Measurements from ENCODE around the gene RPL27.
"Not testable (repeated sequence)": the region's sequence is repeated elsewhere in the genome, so short reads cannot be mapped to it uniquely, and the experiment has no call there.

The RPL27 gene

DNA sequence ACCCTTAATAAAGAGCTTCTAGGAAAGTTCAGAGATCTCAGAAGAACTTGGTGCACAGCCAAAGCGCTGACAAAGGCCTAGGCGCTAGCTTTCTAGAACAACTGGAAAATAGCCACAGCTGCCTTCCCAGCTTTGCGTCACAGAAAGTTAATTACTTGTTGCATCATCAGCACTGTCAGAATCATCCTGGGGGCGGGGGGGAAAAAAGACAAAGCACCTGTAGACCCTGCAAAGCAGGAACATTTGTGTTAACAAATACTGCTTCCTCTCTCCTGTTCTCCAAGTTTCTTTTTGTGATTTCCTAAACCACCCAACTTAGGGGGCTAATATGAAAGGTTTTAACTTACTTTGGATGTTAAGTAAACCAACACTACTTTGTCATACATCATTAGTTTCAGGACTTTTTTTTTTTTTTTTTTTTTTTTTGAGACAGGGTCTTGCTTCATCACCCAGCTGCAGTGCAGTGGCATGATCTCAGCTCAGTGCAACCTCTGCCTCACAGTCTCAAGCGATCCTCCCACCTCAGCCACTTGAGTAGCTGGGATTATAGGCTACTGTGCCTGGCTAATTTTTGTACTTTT lies 29.1 kb upstream of the RPL27 start:
- ChIA-PET CTCF (interaction anchor here (0.6 to 1.6 kb wide), 3 partner anchors 11 to 126 kb away, joined by 3 to 4 read pairs (median 4); partner anchors contain the start of gene PTGES3L), POLR2A (interaction anchor here (0.7 kb wide), 1 partner anchor 28 kb away, joined by 3 read pairs; no protein-coding TSS in a partner anchor)
- Histone ChIP-seq H3K9me3 (ENCODE audit: control extremely low read depth in 1 of 5, control insufficient read depth in 4 of 5, insufficient read depth in 2 of 5, low read depth in 1 of 5, low read length in 4 of 5) (no peaks in the 10 kb centered on the region), H3K4me3 (ENCODE audit: control insufficient read depth in 1 of 7, extremely low read depth in 1 of 7, insufficient read depth in 4 of 7, low read depth in 2 of 7, low read length in 6 of 7) (no peak overlapping the region), H3K4me1 (ENCODE audit: control extremely low read depth in 1 of 4, control insufficient read depth in 4 of 4, insufficient read depth in 4 of 4, low read length in 3 of 4) (peaks cover 0 to 3% (median 1%) of the 10 kb centered on the region in 4 experiments), H3K27ac (ENCODE audit: insufficient read depth in 1 of 2, low read depth in 1 of 2, low read length in 2 of 2, poor library complexity in 1 of 2, severe bottlenecking in 2 of 2) (no peak overlapping the region), H3K36me3 (ENCODE audit: control insufficient read depth in 4 of 4, insufficient read depth in 4 of 4, low read length in 3 of 4) (no peaks in the 10 kb centered on the region), H3K27me3 (replicated peaks in 2 of 5; ENCODE audit: control insufficient read depth in 4 of 5, insufficient read depth in 5 of 5, low read length in 4 of 5) (no peaks in the 10 kb centered on the region)
- 94% methylated on average over 4 of the region's 5 CpGs for WGBS (ENCODE audit: insufficient coverage)
- DNase-seq: peak in 2 of 3 donors; percentile 6 to 18

DNA sequence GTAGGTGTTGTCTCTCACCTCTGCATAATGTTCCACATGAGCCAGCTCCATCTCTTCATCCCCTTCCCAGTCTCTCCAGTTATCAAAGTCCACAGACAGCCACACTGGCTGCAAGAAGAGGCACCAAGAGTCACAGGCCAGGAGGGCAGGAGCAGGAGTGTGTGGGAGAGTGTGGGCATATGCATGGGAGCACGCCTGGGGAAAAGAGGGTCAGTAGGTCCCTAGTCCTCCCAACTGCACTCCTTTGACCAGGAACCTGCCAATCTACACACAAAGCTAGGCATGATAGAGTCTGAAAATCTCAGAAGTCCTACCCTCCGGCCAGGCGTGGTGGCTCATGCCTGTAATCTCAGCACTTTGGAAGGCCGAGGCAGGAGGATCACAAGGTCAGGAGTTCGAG lies 26.6 kb upstream of the RPL27 start:
- CTCF ChIA-PET: no interaction called here
- 94% methylated on average over 3 of the region's 5 CpGs for WGBS (ENCODE audit: insufficient coverage)
- no peak for DNase-seq
- Histone ChIP-seq H3K27me3 (replicated peaks in 2 of 5; ENCODE audit: control insufficient read depth in 4 of 5, insufficient read depth in 5 of 5, low read length in 4 of 5) (no peaks in the 10 kb centered on the region), H3K36me3 (ENCODE audit: control insufficient read depth in 4 of 4, insufficient read depth in 4 of 4, low read length in 3 of 4) (no peaks in the 10 kb centered on the region), H3K4me1 (ENCODE audit: control extremely low read depth in 1 of 4, control insufficient read depth in 4 of 4, insufficient read depth in 4 of 4, low read length in 3 of 4) (no peaks in the 10 kb centered on the region), H3K9me3 (ENCODE audit: control extremely low read depth in 1 of 5, control insufficient read depth in 4 of 5, insufficient read depth in 2 of 5, low read depth in 1 of 5, low read length in 4 of 5) (no peaks in the 10 kb centered on the region), H3K27ac (ENCODE audit: insufficient read depth in 1 of 2, low read depth in 1 of 2, low read length in 2 of 2, poor library complexity in 1 of 2, severe bottlenecking in 2 of 2) (no peak overlapping the region), H3K4me3 (ENCODE audit: control insufficient read depth in 1 of 7, extremely low read depth in 1 of 7, insufficient read depth in 4 of 7, low read depth in 2 of 7, low read length in 6 of 7) (no peak overlapping the region)
- POLR2A ChIA-PET: no interaction called here

DNA sequence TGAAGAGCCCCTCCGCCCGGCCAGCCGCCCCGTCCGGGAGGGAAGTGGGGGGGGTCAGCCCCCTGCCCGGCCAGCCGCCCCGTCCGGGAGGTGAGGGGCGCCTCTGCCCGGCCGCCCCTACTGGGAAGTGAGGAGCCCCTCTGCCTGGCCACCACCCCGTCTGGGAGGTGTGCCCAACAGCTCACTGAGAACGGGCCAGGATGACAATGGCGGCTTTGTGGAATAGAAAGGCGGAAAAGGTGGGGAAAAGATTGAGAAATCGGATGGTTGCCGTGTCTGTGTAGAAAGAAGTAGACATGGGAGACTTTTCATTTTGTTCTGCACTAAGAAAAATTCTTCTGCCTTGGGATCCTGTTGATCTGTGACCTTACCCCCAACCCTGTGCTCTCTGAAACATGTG lies 24.9 kb upstream of the RPL27 start:
- H3K36me3 ChIP-seq (ENCODE audit: control insufficient read depth in 4 of 4, insufficient read depth in 4 of 4, low read length in 3 of 4); DNase-seq; H3K27me3 ChIP-seq (replicated peaks in 2 of 5; ENCODE audit: control insufficient read depth in 4 of 5, insufficient read depth in 5 of 5, low read length in 4 of 5); H3K27ac ChIP-seq (ENCODE audit: insufficient read depth in 1 of 2, low read depth in 1 of 2, low read length in 2 of 2, poor library complexity in 1 of 2, severe bottlenecking in 2 of 2); H3K9me3 ChIP-seq (ENCODE audit: control extremely low read depth in 1 of 5, control insufficient read depth in 4 of 5, insufficient read depth in 2 of 5, low read depth in 1 of 5, low read length in 4 of 5); CTCF ChIA-PET; H3K4me1 ChIP-seq (ENCODE audit: control extremely low read depth in 1 of 4, control insufficient read depth in 4 of 4, insufficient read depth in 4 of 4, low read length in 3 of 4); H3K4me3 ChIP-seq (ENCODE audit: control insufficient read depth in 1 of 7, extremely low read depth in 1 of 7, insufficient read depth in 4 of 7, low read depth in 2 of 7, low read length in 6 of 7); POLR2A ChIA-PET: not testable (repeated sequence)
- WGBS (ENCODE audit: insufficient coverage): no CpG with 5 or more reads among the region's 18 CpGs

DNA sequence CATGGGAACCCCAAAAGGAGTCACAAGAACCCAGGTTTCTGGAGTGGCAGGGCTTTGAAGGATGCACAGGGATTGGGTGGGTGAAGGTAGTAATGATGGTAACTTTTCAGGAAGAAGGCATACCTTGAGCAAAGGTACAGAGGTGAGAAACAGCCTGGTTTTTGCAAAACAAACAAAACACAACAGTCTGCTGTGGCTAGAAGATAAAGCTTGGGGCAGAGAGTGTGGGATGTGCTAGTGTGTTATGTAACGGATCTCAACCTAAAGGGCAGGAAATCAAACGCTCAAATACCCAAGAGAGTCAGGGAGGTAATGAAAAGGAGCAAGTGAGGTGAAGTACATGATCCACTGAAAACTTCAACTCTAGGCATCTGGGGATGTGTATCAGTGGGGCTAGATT lies 23.0 kb upstream of the RPL27 start:
- H3K4me1 ChIP-seq (ENCODE audit: control extremely low read depth in 1 of 4, control insufficient read depth in 4 of 4, insufficient read depth in 4 of 4, low read length in 3 of 4): peaks cover 0 to 11% (median 10%) of the 10 kb centered on the region in 4 experiments
- no peak overlapping the region for H3K27ac ChIP-seq (ENCODE audit: insufficient read depth in 1 of 2, low read depth in 1 of 2, low read length in 2 of 2, poor library complexity in 1 of 2, severe bottlenecking in 2 of 2)
- no peaks in the 10 kb centered on the region for H3K9me3 ChIP-seq (ENCODE audit: control extremely low read depth in 1 of 5, control insufficient read depth in 4 of 5, insufficient read depth in 2 of 5, low read depth in 1 of 5, low read length in 4 of 5)
- WGBS (ENCODE audit: insufficient coverage): 57% methylated on average over 2 of the region's 2 CpGs
- POLR2A ChIA-PET: no interaction called here
- CTCF ChIA-PET: interaction anchor here (1.6 kb wide), 1 partner anchor 11 kb away, joined by 3 read pairs; the partner anchor contains the start of gene AARSD1
- peak in 1 of 3 donors; percentile 48 for DNase-seq
- no peaks in the 10 kb centered on the region for H3K36me3 ChIP-seq (ENCODE audit: control insufficient read depth in 4 of 4, insufficient read depth in 4 of 4, low read length in 3 of 4)
- H3K4me3 ChIP-seq (ENCODE audit: control insufficient read depth in 1 of 7, extremely low read depth in 1 of 7, insufficient read depth in 4 of 7, low read depth in 2 of 7, low read length in 6 of 7): no peak overlapping the region
- H3K27me3 ChIP-seq (replicated peaks in 2 of 5; ENCODE audit: control insufficient read depth in 4 of 5, insufficient read depth in 5 of 5, low read length in 4 of 5): no peaks in the 10 kb centered on the region

DNA sequence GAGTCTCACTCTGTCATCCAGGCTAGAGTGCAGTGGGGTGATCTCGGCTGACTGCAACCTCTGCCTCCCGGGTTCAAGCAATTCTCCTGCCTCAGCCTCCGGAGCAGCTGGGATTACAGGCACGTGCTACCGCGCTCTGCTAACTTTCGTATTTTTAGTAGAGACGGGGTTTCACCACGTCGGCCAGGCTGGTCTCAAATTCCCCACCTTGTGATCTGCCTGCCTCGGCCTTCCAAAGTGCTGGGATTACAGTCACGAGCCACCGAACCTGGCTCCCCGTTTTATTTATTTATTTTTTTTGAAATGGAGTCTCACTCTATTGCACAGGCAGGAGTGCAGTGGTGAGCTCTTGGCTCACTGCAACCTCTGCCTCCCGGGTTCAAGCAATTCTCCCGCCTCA lies 22.5 kb upstream of the RPL27 start:
- H3K9me3 ChIP-seq (ENCODE audit: control extremely low read depth in 1 of 5, control insufficient read depth in 4 of 5, insufficient read depth in 2 of 5, low read depth in 1 of 5, low read length in 4 of 5); POLR2A ChIA-PET; H3K36me3 ChIP-seq (ENCODE audit: control insufficient read depth in 4 of 4, insufficient read depth in 4 of 4, low read length in 3 of 4); H3K27ac ChIP-seq (ENCODE audit: insufficient read depth in 1 of 2, low read depth in 1 of 2, low read length in 2 of 2, poor library complexity in 1 of 2, severe bottlenecking in 2 of 2); H3K27me3 ChIP-seq (replicated peaks in 2 of 5; ENCODE audit: control insufficient read depth in 4 of 5, insufficient read depth in 5 of 5, low read length in 4 of 5); DNase-seq; H3K4me3 ChIP-seq (ENCODE audit: control insufficient read depth in 1 of 7, extremely low read depth in 1 of 7, insufficient read depth in 4 of 7, low read depth in 2 of 7, low read length in 6 of 7): not testable (repeated sequence)
- H3K4me1 ChIP-seq (ENCODE audit: control extremely low read depth in 1 of 4, control insufficient read depth in 4 of 4, insufficient read depth in 4 of 4, low read length in 3 of 4): peaks cover 0 to 11% (median 11%) of the 10 kb centered on the region in 4 experiments
- 96% methylated on average over 14 of the region's 16 CpGs for WGBS (ENCODE audit: insufficient coverage)
- CTCF ChIA-PET: interaction anchor here (0.6 to 1.6 kb wide), 2 partner anchors 11 to 99 kb away, joined by 3 read pairs; partner anchors contain the start of gene AARSD1

DNA sequence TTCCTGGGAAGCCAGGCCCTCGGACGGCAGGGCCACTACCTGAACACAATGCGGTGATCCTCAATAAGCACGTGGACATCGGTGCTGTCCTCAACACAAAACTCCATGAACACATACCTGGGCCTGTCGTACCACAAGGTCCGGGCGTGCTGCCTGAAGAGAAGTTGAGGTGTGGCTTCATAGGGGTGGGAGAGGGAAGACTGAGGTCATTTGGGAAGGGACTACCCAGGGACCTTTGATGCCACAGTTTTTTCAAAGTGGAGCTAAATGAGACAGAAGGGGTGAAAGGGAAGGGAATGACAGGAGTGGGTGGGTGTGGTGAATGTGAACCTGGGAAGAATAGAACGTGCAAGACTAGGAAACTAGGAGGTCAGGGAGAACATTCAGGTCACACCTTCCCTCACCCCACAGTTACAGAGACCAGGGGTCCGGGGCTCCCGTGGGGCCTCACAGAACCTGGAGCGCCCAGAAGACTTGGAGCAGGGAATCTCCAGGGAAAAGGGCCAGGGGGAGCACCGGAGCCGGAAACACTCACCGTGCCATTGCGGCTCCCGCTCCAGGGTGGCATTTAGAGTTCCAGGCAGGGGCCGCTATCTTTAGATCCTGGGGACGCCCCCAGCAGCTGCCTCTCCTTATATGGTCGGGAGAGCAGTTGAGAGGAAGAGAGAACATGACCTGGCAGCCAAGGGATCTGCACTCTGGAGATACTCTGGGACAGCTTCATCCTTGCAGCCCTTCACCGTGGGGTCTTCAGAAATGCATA lies 18.5 kb upstream of the RPL27 start, which contains the start of gene PTGES3L:
Gene PTGES3L (minus strand): TSS at position 570 of the 763 bp plus-strand sequence. CDS start 27 bp downstream, at position 543.
- peaks cover 0 to 2% (median under 1%) of the 10 kb centered on the region in 4 experiments for H3K36me3 ChIP-seq (ENCODE audit: control insufficient read depth in 4 of 4, insufficient read depth in 4 of 4, low read length in 3 of 4)
- H3K9me3 ChIP-seq (ENCODE audit: control extremely low read depth in 1 of 5, control insufficient read depth in 4 of 5, insufficient read depth in 2 of 5, low read depth in 1 of 5, low read length in 4 of 5): no peaks in the 10 kb centered on the region
- DNase-seq: peak in 2 of 3 donors; percentile 58 to 71
- CTCF ChIA-PET: interaction anchor here (0.9 to 1.0 kb wide), 2 partner anchors 11 to 45 kb away, joined by 3 to 4 read pairs; no protein-coding TSS in a partner anchor
- POLR2A ChIA-PET: no interaction called here
- 33% methylated on average over 13 of the region's 21 CpGs for WGBS (ENCODE audit: insufficient coverage)
- H3K27ac ChIP-seq (ENCODE audit: insufficient read depth in 1 of 2, low read depth in 1 of 2, low read length in 2 of 2, poor library complexity in 1 of 2, severe bottlenecking in 2 of 2): peak within 1 kb of the TSS; percentile 59 to 87
- peak within 1 kb of the TSS; percentile 83 to 95 (median 90) for H3K4me3 ChIP-seq (ENCODE audit: control insufficient read depth in 1 of 7, extremely low read depth in 1 of 7, insufficient read depth in 4 of 7, low read depth in 2 of 7, low read length in 6 of 7)
- H3K27me3 ChIP-seq (replicated peaks in 2 of 5; ENCODE audit: control insufficient read depth in 4 of 5, insufficient read depth in 5 of 5, low read length in 4 of 5): no peaks in the 10 kb centered on the region
- peaks cover 8 to 32% (median 30%) of the 10 kb centered on the region in 4 experiments for H3K4me1 ChIP-seq (ENCODE audit: control extremely low read depth in 1 of 4, control insufficient read depth in 4 of 4, insufficient read depth in 4 of 4, low read length in 3 of 4)
